Measurements from ENCODE around the gene SMIM14. TPM values are rescaled to one million over a fixed set of nuclear protein-coding genes. Genes with fewer than 3 reads are reported as not detected.
"Not testable (repeated sequence)": the region's sequence is repeated elsewhere in the genome, so short reads cannot be mapped to it uniquely, and the experiment has no call there.

SMIM14 gene
- total and polyA plus RNA-seq, 9 of the 15 experiments (the other 6 are each of a cell fraction or from before 2014, with no cell fraction given), result 0.98 to 3.7 (median 2.2) TPM

DNA sequence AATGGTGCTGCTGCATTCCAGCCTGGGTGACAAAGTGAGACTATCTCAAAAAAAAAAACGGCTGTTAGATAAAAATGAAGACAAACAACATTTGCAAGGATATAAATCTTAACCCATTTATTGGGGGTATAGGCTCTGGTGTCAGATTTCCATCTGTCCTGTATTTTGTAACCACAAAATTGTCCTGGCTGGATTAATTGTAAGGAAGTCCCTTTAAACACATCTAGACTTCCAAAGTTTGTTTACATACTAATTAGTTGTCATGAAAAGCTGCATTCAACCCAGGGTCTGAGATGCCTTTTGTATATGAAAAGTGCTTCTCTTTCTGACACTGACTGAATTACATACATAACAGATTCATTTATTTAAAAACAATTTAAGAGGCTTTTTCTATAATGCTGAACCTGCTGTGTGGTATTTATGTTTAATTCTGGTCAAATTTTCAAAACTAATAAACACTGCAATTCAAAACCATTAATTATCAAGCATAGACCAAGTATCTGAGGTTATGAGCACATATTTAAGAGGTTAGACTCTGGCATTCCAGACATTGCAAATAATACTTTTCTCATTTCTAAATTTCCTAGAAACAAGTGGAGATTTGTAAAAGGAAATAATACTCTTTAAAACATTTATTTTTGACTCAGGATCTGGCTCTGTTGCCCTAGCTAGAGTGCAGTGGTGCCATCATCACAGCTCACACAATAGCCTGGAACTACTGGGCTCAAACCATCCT, 93.9 kb downstream of the SMIM14 start:
- no peaks in the 10 kb centered on the region for H3K9me1 ChIP-seq (ENCODE audit: control insufficient read depth, insufficient read depth, low read length)
- no peak overlapping the region for H2AFZ ChIP-seq (ENCODE audit: low read depth, low read length)
- no peak for TF ChIP-seq ZKSCAN3 (CRISPR knock-in tag; IDR thresholded peaks at IDR 0.05)
- TF ChIP-seq GABPA (tag; conservative IDR thresholded peaks at IDR 0.05; ENCODE audit: low read depth), result no peak
- TF ChIP-seq PRPF4 (IDR thresholded peaks at IDR 0.05; ENCODE audit: insufficient read depth, low read depth, low read length, poor library complexity, severe bottlenecking), result no peak
- TF ChIP-seq FOXO4 (CRISPR knock-in tag; IDR thresholded peaks at IDR 0.05), result no peak
- no peak for TF ChIP-seq ZNF639 (CRISPR knock-in tag; conservative IDR thresholded peaks at IDR 0.05 in 1 of 2, IDR thresholded peaks at IDR 0.05 in 1 of 2)
- TF ChIP-seq ZNF282 (CRISPR knock-in tag; IDR thresholded peaks at IDR 0.05), result no peak
- TF ChIP-seq, protein P1, sequence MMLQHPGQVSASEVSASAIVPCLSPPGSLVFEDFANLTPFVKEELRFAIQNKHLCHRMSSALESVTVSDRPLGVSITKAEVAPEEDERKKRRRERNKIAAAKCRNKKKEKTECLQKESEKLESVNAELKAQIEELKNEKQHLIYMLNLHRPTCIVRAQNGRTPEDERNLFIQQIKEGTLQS (IDR thresholded peaks at IDR 0.05), result no peak
- TF ChIP-seq, protein P1 (CRISPR knock-in tag; conservative IDR thresholded peaks at IDR 0.05), result no peak
- TF ChIP-seq HMG20B (CRISPR knock-in tag; IDR thresholded peaks at IDR 0.05), result no peak
- no peak for TF ChIP-seq SNRNP70 (optimal IDR thresholded peaks at IDR 0.05; ENCODE audit: low read depth, low read length)
- POLR2A ChIA-PET, result interaction anchor here (0.7 to 0.8 kb wide), 2 partner anchors 14 to 1190 kb away, joined by 3 read pairs; no protein-coding TSS in a partner anchor
- H3K36me3 ChIP-seq (ENCODE audit: control insufficient read depth, insufficient read depth, low read length), result no peaks in the 10 kb centered on the region
- BruUV-seq (replicated peaks), result no TSS peak
- H3K79me2 ChIP-seq (ENCODE audit: control insufficient read depth, insufficient read depth, low read length), result no peaks in the 10 kb centered on the region
- no peak overlapping the region for H3K27ac ChIP-seq (ENCODE audit: extremely low read depth, low read depth, low read length)
- no peaks in the 10 kb centered on the region for H3K27me3 ChIP-seq (ENCODE audit: control insufficient read depth in 2 of 2, insufficient read depth in 2 of 2, low read length in 2 of 2)
- no peak for ATAC-seq
- CTCF ChIA-PET (ENCODE audit: low intra/inter-chr PET ratio), result no interaction called here
- H4K20me1 ChIP-seq (replicated peaks; ENCODE audit: control insufficient read depth, insufficient read depth, low read length), result no peaks in the 10 kb centered on the region
- in situ Hi-C loops (cut with MboI), result no loop called here
- no peaks in the 10 kb centered on the region; a peak in 2 of 5 replicates for H3K4me1 ChIP-seq (replicated peaks in 1 of 2; ENCODE audit: control insufficient read depth in 2 of 2, insufficient read depth in 2 of 2, low read length in 2 of 2)
- intact Hi-C loops (cut with micrococcal nuclease), result no loop called here
- H3K9ac ChIP-seq (ENCODE audit: insufficient read depth in 1 of 2, low read depth in 2 of 2, low read length in 2 of 2), result no peak overlapping the region
- DNase-seq (ENCODE audit: extremely low read depth in 1 of 4, low spot score in 3 of 4), result no peak
- H3K4me3 ChIP-seq, result no peak overlapping the region
- H3K4me2 ChIP-seq (ENCODE audit: insufficient read depth, low read length), result no peak overlapping the region
- FAIRE-seq, result no peak
- 8% methylated on average over 1 of the region's 1 CpG for WGBS (ENCODE audit: insufficient coverage, low coverage, missing lambda C conversion rate)
- no peaks in the 10 kb centered on the region for H3K9me3 ChIP-seq (replicated peaks; ENCODE audit: control insufficient read depth, insufficient read depth, low read depth, low read length)

DNA sequence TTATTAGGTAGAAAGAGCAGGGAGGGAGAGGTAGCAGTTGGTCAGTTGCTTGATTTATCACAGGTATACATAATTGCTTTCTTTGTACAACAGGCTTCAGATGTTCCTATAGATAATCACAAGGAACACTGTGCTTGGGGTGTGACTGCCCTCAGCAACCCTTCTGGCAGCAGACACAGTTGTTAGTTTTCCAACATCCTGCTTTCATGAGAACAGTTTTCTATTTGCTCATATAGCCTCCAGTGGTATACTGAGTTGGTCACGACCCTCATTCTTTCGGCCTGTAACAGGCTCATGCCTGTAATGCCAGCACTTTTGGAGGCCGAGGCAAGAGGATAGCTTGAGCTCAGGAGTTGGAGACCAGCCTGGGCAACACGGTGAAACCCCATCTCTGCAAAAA, 94.6 kb downstream of the SMIM14 start:
- POLR2A ChIA-PET, result interaction anchor here (0.7 kb wide), 1 partner anchor 1191 kb away, joined by 3 read pairs; no protein-coding TSS in a partner anchor
- not testable (repeated sequence) for DNase-seq (ENCODE audit: extremely low read depth in 1 of 4, low spot score in 3 of 4); H3K27ac ChIP-seq (ENCODE audit: extremely low read depth, low read depth, low read length)

More for the DNA sequence above, 94.6 kb downstream of the SMIM14 start:
- H3K79me2 ChIP-seq (ENCODE audit: control insufficient read depth, insufficient read depth, low read length); CTCF ChIA-PET (ENCODE audit: low intra/inter-chr PET ratio); H3K4me1 ChIP-seq (replicated peaks in 1 of 2; ENCODE audit: control insufficient read depth in 2 of 2, insufficient read depth in 2 of 2, low read length in 2 of 2); BruUV-seq (replicated peaks); H3K4me2 ChIP-seq (ENCODE audit: insufficient read depth, low read length); FAIRE-seq; H3K9me1 ChIP-seq (ENCODE audit: control insufficient read depth, insufficient read depth, low read length); H4K20me1 ChIP-seq (replicated peaks; ENCODE audit: control insufficient read depth, insufficient read depth, low read length); H3K4me3 ChIP-seq; H2AFZ ChIP-seq (ENCODE audit: low read depth, low read length); H3K36me3 ChIP-seq (ENCODE audit: control insufficient read depth, insufficient read depth, low read length); intact Hi-C loops (cut with micrococcal nuclease); ATAC-seq; H3K27me3 ChIP-seq (ENCODE audit: control insufficient read depth in 2 of 2, insufficient read depth in 2 of 2, low read length in 2 of 2); H3K9me3 ChIP-seq (replicated peaks; ENCODE audit: control insufficient read depth, insufficient read depth, low read depth, low read length); H3K9ac ChIP-seq (ENCODE audit: insufficient read depth in 1 of 2, low read depth in 2 of 2, low read length in 2 of 2); in situ Hi-C loops (cut with MboI): not testable (repeated sequence)
- 24% methylated on average over 4 of the region's 4 CpGs for WGBS (ENCODE audit: insufficient coverage, low coverage, missing lambda C conversion rate)

All from K562 (cell line).